Panc1 (cell line): ENCODE data around the gene IRF8. TPM values are rescaled to one million over a fixed set of nuclear protein-coding genes. Genes with fewer than 3 reads are reported as not detected.

Experiments
- ATAC-seq: fragments of 200-7000 bp; cut with Tn5 transposase; 2 replicates; pipeline ENCODE4 v1.9.1; 2020; ENCODE audit warnings: mild to moderate bottlenecking, moderate library complexity
- BruUV-seq: library from RNA; stranded (reverse); fragments of 400-500 nt; replicated peaks from 2 replicates; lab custom pipeline; 2021; lab: Mats Ljungman, UMichigan
- CTCF ChIA-PET: fragments of 300-600 bp; sonication (Branson Sonifier 250); formaldehyde crosslinking; loops from one replicate; lab custom pipeline; 2022; ENCODE audit warnings: antibody characterized with exemption; lab: Charles Lee
- POLR2A ChIA-PET: fragments of 300-600 bp; sonication (Branson Sonifier 250); formaldehyde crosslinking; loops from one replicate; lab custom pipeline; 2022; ENCODE audit warnings: antibody characterized with exemption; lab: Charles Lee
- DNase-seq: peaks from one replicate; pipeline ENCODE4 v3.0.0-alpha.2; 2010; ENCODE audit warnings: low read depth, low spot score
- H3K27ac ChIP-seq: 2 replicates; pipeline ENCODE4 v1.5.1; 2011; ENCODE audit warnings: mild to moderate bottlenecking, low read length, inconsistent platforms
- H3K27me3 ChIP-seq: fragments of 200-500 bp; sonication (Bioruptor generic); 2 replicates; pipeline ENCODE4 v1.6.0; 2014; ENCODE audit warnings: low read length, inconsistent platforms; ENCODE audit not compliant: control insufficient read depth, insufficient read depth
- H3K36me3 ChIP-seq: fragments of 200-500 bp; sonication (Bioruptor generic); 2 replicates; pipeline ENCODE4 v1.5.1; 2014; ENCODE audit warnings: inconsistent platforms, mild to moderate bottlenecking, low read length, moderate library complexity; ENCODE audit not compliant: control insufficient read depth, insufficient read depth
- H3K4me1 ChIP-seq: 2 replicates; pipeline ENCODE4 v1.5.1; 2011; ENCODE audit warnings: inconsistent platforms, mild to moderate bottlenecking, low read length, moderate library complexity; ENCODE audit not compliant: control insufficient read depth, insufficient read depth
- H3K4me3 ChIP-seq, 2 experiments: 2 replicates each; pipeline ENCODE4 v1.5.1; 2011 to 2012; ENCODE audit warnings: low read depth in 2 of 2, low read length in 2 of 2, mild to moderate bottlenecking in 2 of 2, inconsistent platforms in 1 of 2, moderate library complexity in 1 of 2
- H3K9me3 ChIP-seq: fragments of 200-500 bp; sonication (Bioruptor generic); 2 replicates; pipeline ENCODE4 v1.5.1; 2014; ENCODE audit warnings: low read depth, mild to moderate bottlenecking, inconsistent platforms, low read length, moderate library complexity; ENCODE audit not compliant: control insufficient read depth, insufficient read depth
- POLR2AphosphoS5 ChIP-seq: IDR thresholded peaks from 2 replicates; pipeline ENCODE4 v1.6.1; 2012; ENCODE audit warnings: mild to moderate bottlenecking, low read depth, low read length, moderate library complexity
- REST ChIP-seq, 2 experiments: IDR thresholded peaks; 2 replicates each; pipeline ENCODE4 v1.6.1; 2011 to 2012; ENCODE audit warnings: low read depth in 2 of 2, control low read depth in 1 of 2, low read length in 1 of 2, mild to moderate bottlenecking in 1 of 2, moderate library complexity in 1 of 2; ENCODE audit not compliant: insufficient read depth in 1 of 2
- SIN3A ChIP-seq: IDR thresholded peaks from 2 replicates; pipeline ENCODE4 v1.6.1; 2012; ENCODE audit warnings: low read depth, mild to moderate bottlenecking, low read length, moderate library complexity, borderline replicate concordance; ENCODE audit not compliant: insufficient read depth
- TCF7L2 ChIP-seq: IDR thresholded peaks from 2 replicates; pipeline ENCODE4 v1.6.1; 2011; ENCODE audit warnings: mild to moderate bottlenecking, low read depth, low read length, inconsistent platforms
- in situ Hi-C: cut with HindIII; loops from 2 replicates; pipeline ENCODE4 v1.10.0; 2016; ENCODE audit warnings: low sequenced_read_pairs, low pct_unique_long_range_greater_than_20kb
- intact Hi-C: fragments of 100-400 bp; cut with micrococcal nuclease; formaldehyde crosslinking; loops from one replicate; pipeline ENCODE4 v1.10.0; 2022; ENCODE audit not compliant: unreplicated experiment
- total RNA-seq: library from RNA; stranded (reverse); gene quantifications from one replicate; pipeline ENCODE4 v1.2.1, GENCODE V29; 2021; ENCODE audit not compliant: unreplicated experiment
- TF ChIP-seq, protein P1 (sequence below): fragments of 450-650 bp; IDR thresholded peaks from 2 replicates; pipeline ENCODE4 v1.5.1; 2017; ENCODE audit warnings: mild to moderate bottlenecking

IRF8 gene
- total RNA-seq, 1 experiment from 2014 or later: 0.62 TPM

DNA sequence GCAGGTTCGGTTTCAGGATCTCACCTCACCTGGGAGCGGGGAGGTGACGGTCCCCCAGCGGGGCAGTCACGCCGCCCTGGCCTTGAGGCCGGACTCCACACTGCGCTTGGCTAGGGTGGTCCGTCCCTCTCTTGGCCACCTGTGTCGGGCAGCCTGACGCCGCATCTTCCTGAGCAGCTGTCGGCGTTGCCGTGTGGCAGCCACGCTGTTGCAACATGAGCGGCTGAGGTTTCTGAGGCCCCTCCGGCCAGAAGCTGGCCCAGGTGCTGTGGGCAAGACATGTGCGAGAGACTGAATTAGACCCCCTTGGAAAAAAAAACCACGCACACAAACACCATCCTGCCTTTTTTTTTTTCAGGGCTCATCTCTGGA lies 49.2 kb downstream of the IRF8 start:
- no TSS peak for BruUV-seq
- Histone ChIP-seq H3K27me3 (no peaks in the 10 kb centered on the region; the same call in 1 of the 2 replicates), H3K36me3 (no peaks in the 10 kb centered on the region), H3K27ac (no peak overlapping the region), H3K4me3 (peak overlapping the region; percentile 14 to 39), H3K4me1 (no peaks in the 10 kb centered on the region), H3K9me3 (no peaks in the 10 kb centered on the region)
- no peak for TF ChIP-seq SIN3A
- TF ChIP-seq REST (IDR thresholded peaks at IDR 0.05; ENCODE audit: insufficient read depth in 1 of 2, low read depth in 2 of 2, low read length in 1 of 2): no peak
- TF ChIP-seq POLR2AphosphoS5: no peak
- TF ChIP-seq, protein P1, sequence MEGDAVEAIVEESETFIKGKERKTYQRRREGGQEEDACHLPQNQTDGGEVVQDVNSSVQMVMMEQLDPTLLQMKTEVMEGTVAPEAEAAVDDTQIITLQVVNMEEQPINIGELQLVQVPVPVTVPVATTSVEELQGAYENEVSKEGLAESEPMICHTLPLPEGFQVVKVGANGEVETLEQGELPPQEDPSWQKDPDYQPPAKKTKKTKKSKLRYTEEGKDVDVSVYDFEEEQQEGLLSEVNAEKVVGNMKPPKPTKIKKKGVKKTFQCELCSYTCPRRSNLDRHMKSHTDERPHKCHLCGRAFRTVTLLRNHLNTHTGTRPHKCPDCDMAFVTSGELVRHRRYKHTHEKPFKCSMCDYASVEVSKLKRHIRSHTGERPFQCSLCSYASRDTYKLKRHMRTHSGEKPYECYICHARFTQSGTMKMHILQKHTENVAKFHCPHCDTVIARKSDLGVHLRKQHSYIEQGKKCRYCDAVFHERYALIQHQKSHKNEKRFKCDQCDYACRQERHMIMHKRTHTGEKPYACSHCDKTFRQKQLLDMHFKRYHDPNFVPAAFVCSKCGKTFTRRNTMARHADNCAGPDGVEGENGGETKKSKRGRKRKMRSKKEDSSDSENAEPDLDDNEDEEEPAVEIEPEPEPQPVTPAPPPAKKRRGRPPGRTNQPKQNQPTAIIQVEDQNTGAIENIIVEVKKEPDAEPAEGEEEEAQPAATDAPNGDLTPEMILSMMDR: no peak
- TF ChIP-seq TCF7L2: no peak
- POLR2A ChIA-PET: no interaction called here
- CTCF ChIA-PET: no interaction called here
- intact Hi-C loops: no loop called here
- in situ Hi-C loops: no loop called here
- no peak for DNase-seq
- ATAC-seq: no peak

- POLR2A ChIA-PET: no interaction called here
- CTCF ChIA-PET: no interaction called here
- no peak for ATAC-seq
These were observed 49.8 kb downstream of the IRF8 start for GRCh38 chr16:85948616-85949265.

More at GRCh38 chr16:85948616-85949265, 49.8 kb downstream of the IRF8 start:
- no peak for TF ChIP-seq POLR2AphosphoS5
- TF ChIP-seq, protein P1: no peak
- TF ChIP-seq REST (IDR thresholded peaks at IDR 0.05; ENCODE audit: insufficient read depth in 1 of 2, low read depth in 2 of 2, low read length in 1 of 2): no peak
- TF ChIP-seq SIN3A: no peak
- TF ChIP-seq TCF7L2: no peak
- H3K27ac ChIP-seq: no peak overlapping the region
- BruUV-seq: no TSS peak
- no peaks in the 10 kb centered on the region; the same call in 1 of the 2 replicates for H3K27me3 ChIP-seq
- H3K4me3 ChIP-seq: no peak overlapping the region
- intact Hi-C loops: no loop called here
- no peaks in the 10 kb centered on the region for H3K4me1 ChIP-seq
- H3K36me3 ChIP-seq: no peaks in the 10 kb centered on the region
- H3K9me3 ChIP-seq: no peaks in the 10 kb centered on the region
- in situ Hi-C loops: no loop called here
- no peak for DNase-seq
